CD14-positive monocyte (primary cell): ENCODE data around the gene ATP1A3. TPM values are rescaled to one million over a fixed set of nuclear protein-coding genes. Genes with fewer than 3 reads are reported as not detected.
A peak's percentile ranks its signal among the peaks of the same experiment; 100 is the strongest.

ENCODE experiments used
- DNase-seq, 3 donors: peaks; one replicate each; pipeline ENCODE4 v3.0.0-alpha.2; 2011 to 2022
- H2AFZ ChIP-seq: 2 replicates; pipeline ENCODE4 v1.6.0; 2012; ENCODE audit warnings: mild to moderate bottlenecking, low read depth, low read length, inconsistent platforms; ENCODE audit not compliant: insufficient read depth, poor library complexity, severe bottlenecking
- H3K27ac ChIP-seq, 2 donors: 1 replicate in 1 of 2; 2 replicates in 1 of 2; pipeline ENCODE4 v1.5.1; 2012 to 2013; ENCODE audit warnings: low read length in 2 of 2, control low read depth in 1 of 2, inconsistent platforms in 1 of 2, low read depth in 1 of 2, mild to moderate bottlenecking in 1 of 2
- H3K27me3 ChIP-seq, 2 donors: one replicate each; pipeline versions ENCODE4 v1.6.0 to v1.6.1; 2011 to 2013; ENCODE audit warnings: low read length in 2 of 2; ENCODE audit not compliant: control insufficient read depth in 2 of 2, insufficient read depth in 2 of 2
- H3K36me3 ChIP-seq, 2 donors: replicated peaks in 1 of 2; 1 replicate in 1 of 2; 2 replicates in 1 of 2; pipeline versions ENCODE4 v1.5.1 to v1.6.1; 2012 to 2013; ENCODE audit warnings: low read length in 2 of 2, control low read depth in 1 of 2, inconsistent platforms in 1 of 2, mild to moderate bottlenecking in 1 of 2; ENCODE audit not compliant: insufficient read depth in 2 of 2, control insufficient read depth in 1 of 2
- H3K4me1 ChIP-seq, 2 donors: 1 replicate in 1 of 2; 2 replicates in 1 of 2; pipeline versions ENCODE4 v1.5.1 to v1.6.1; 2012 to 2013; ENCODE audit warnings: low read length in 2 of 2, control low read depth in 1 of 2, inconsistent platforms in 1 of 2, mild to moderate bottlenecking in 1 of 2, moderate library complexity in 1 of 2; ENCODE audit not compliant: insufficient read depth in 2 of 2, control insufficient read depth in 1 of 2
- H3K4me2 ChIP-seq: replicated peaks from 2 replicates; pipeline ENCODE3; 2012; ENCODE audit warnings: low read length, moderate library complexity, mild to moderate bottlenecking; ENCODE audit not compliant: poor library complexity, severe bottlenecking; ENCODE audit errors: extremely low read depth
- H3K4me3 ChIP-seq, 3 experiments: fragments of 200-600 bp in 1 of 3; sonication (generic) in 1 of 3; replicated peaks in 1 of 3; 1 replicate in 2 of 3; 2 replicates in 1 of 3; pipeline ENCODE4 v1.5.1; 2011 to 2013; ENCODE audit warnings: low read length in 3 of 3, mild to moderate bottlenecking in 3 of 3, control low read depth in 2 of 3, low read depth in 2 of 3, inconsistent platforms in 1 of 3, moderate library complexity in 1 of 3
- H3K79me2 ChIP-seq: 2 replicates; pipeline ENCODE4 v1.6.0; 2012; ENCODE audit warnings: mild to moderate bottlenecking, control low read depth, inconsistent platforms, low read length, moderate library complexity; ENCODE audit not compliant: insufficient read depth
- H3K9ac ChIP-seq: 2 replicates; pipeline ENCODE4 v1.6.0; 2017; ENCODE audit warnings: low read length, mild to moderate bottlenecking; ENCODE audit not compliant: insufficient read depth, poor library complexity, severe bottlenecking
- H3K9me3 ChIP-seq, 2 donors: replicated peaks in 1 of 2; 1 replicate in 1 of 2; 2 replicates in 1 of 2; pipeline versions ENCODE4 v1.5.1 to v1.6.1; 2012 to 2013; ENCODE audit warnings: low read length in 2 of 2, control low read depth in 1 of 2; ENCODE audit not compliant: control insufficient read depth in 1 of 2, insufficient read depth in 1 of 2
- H4K20me1 ChIP-seq: 2 replicates; pipeline ENCODE4 v1.6.0; 2012; ENCODE audit warnings: mild to moderate bottlenecking, low read length, control low read depth, moderate library complexity; ENCODE audit not compliant: insufficient read depth
- H3K27ac Mint-ChIP-seq, 7 donors: one replicate each; pipeline ENCODE4 v1.8.0; 2020; ENCODE audit warnings: mild to moderate bottlenecking in 7 of 7, mixed read lengths in 7 of 7, moderate library complexity in 6 of 7, inconsistent platforms in 2 of 7
- H3K27me3 Mint-ChIP-seq, 3 donors: one replicate each; pipeline ENCODE4 v1.8.0; 2021 to 2022; ENCODE audit warnings: low read depth in 3 of 3, mild to moderate bottlenecking in 3 of 3, mixed read lengths in 3 of 3, moderate library complexity in 3 of 3, inconsistent platforms in 1 of 3
- H3K36me3 Mint-ChIP-seq, 2 donors: one replicate each; pipeline ENCODE4 v1.8.0; 2020; ENCODE audit warnings: mixed read lengths in 2 of 2, inconsistent platforms in 1 of 2, mild to moderate bottlenecking in 1 of 2
- H3K4me1 Mint-ChIP-seq: one replicate; pipeline ENCODE4 v1.8.0; 2020; ENCODE audit warnings: mild to moderate bottlenecking, mixed read lengths
- H3K4me3 Mint-ChIP-seq, 2 donors: one replicate each; pipeline ENCODE4 v1.8.0; 2020; ENCODE audit warnings: mild to moderate bottlenecking in 2 of 2, mixed read lengths in 2 of 2, moderate library complexity in 1 of 2
- H3K9me3 Mint-ChIP-seq, 7 donors: one replicate each; pipeline ENCODE4 v1.8.0; 2020 to 2022; ENCODE audit warnings: mixed read lengths in 7 of 7, mild to moderate bottlenecking in 6 of 7, moderate library complexity in 6 of 7, inconsistent platforms in 2 of 7
- CTCF ChIP-seq: fragments of 200-600 bp; IDR thresholded peaks from one replicate; pipeline ENCODE4 v1.8.0; 2022; ENCODE audit warnings: antibody characterized with exemption, mild to moderate bottlenecking
- WGBS: methylation state at CpG from one replicate; pipeline ENCODE4 v1.1.5; 2013; ENCODE audit warnings: missing lambda C conversion rate; ENCODE audit not compliant: insufficient coverage; 5-methylcytosine and 5-hydroxymethylcytosine counted together
- intact Hi-C, 2 donors: fragments of 100-400 bp; cut with micrococcal nuclease; formaldehyde crosslinking; loops; one replicate each; pipeline versions ENCODE4 v1.15.0 to v1.15.1; 2023
- polyA plus RNA-seq, 3 donors: library from polyadenylated mRNA; depleted of rRNA in 1 of 3; unstranded in 2 of 3; stranded (reverse) in 1 of 3; fragments of 300-500 nt in 2 of 3; fragments of >200 nt in 1 of 3; fragmentation: Illumina TruSeq in 2 of 3; gene quantifications; 1 replicate in 2 of 3; 2 replicates in 1 of 3; pipeline ENCODE4 v1.2.3, GENCODE V29; 2012 to 2021

ATP1A3 gene
- polyA plus RNA-seq, 3 donors, result 0.07 to 0.10 TPM; not detected in 1

GRCh38 chr19:41956621-41957020, 37.4 kb downstream of the ATP1A3 start:
- H2AFZ ChIP-seq, result no peak overlapping the region
- no peak overlapping the region for H3K4me2 ChIP-seq
- no peak overlapping the region for H3K27ac Mint-ChIP-seq
- no peak for DNase-seq
- no peak overlapping the region for H3K4me3 ChIP-seq
- H3K27me3 Mint-ChIP-seq, result peaks cover 0 to 6% (median 4%) of the 10 kb centered on the region in 3 donors
- H3K36me3 ChIP-seq, result peaks cover 0 to 16% of the 10 kb centered on the region in 2 donors
- peaks cover 4% of the 10 kb centered on the region for H4K20me1 ChIP-seq
- H3K27me3 ChIP-seq, result no peaks in the 10 kb centered on the region
- H3K4me3 Mint-ChIP-seq, result no peak overlapping the region
- peaks cover 0 to 2% (median 0%) of the 10 kb centered on the region in 7 donors for H3K9me3 Mint-ChIP-seq
- intact Hi-C loops, result loop anchor here (5.0 kb wide), 2 partner anchors 74 to 94 kb away; partner anchors contain the start of genes RPS19 (in 2 of the 2) and ARHGEF1 (in 1 of the 2)
- peaks cover 21 to 25% of the 10 kb centered on the region in 2 donors for H3K4me1 ChIP-seq
- H3K27ac ChIP-seq, result no peak overlapping the region
- peaks cover 26% of the 10 kb centered on the region for H3K4me1 Mint-ChIP-seq
- WGBS, result over 99% methylated on average over 11 of the region's 13 CpGs
- no peaks in the 10 kb centered on the region for H3K79me2 ChIP-seq
- peaks cover 17 to 24% of the 10 kb centered on the region in 2 donors for H3K36me3 Mint-ChIP-seq
- H3K9me3 ChIP-seq, result no peaks in the 10 kb centered on the region
- no peak overlapping the region for H3K9ac ChIP-seq
- no peak for TF ChIP-seq CTCF

GRCh38 chr19:41955521-41955920, 38.5 kb downstream of the ATP1A3 start:
- Histone ChIP-seq H4K20me1 (peaks cover 4% of the 10 kb centered on the region), H3K4me2 (no peak overlapping the region), H3K79me2 (no peaks in the 10 kb centered on the region), H3K9me3 (no peaks in the 10 kb centered on the region), H2AFZ (no peak overlapping the region), H3K27ac (no peak overlapping the region), H3K4me1 (peaks cover 17 to 25% of the 10 kb centered on the region in 2 donors), H3K36me3 (peaks cover 0 to 16% of the 10 kb centered on the region in 2 donors), H3K4me3 (no peak overlapping the region), H3K9ac (no peak overlapping the region), H3K27me3 (no peaks in the 10 kb centered on the region)
- peaks cover 0 to 2% (median 0%) of the 10 kb centered on the region in 7 donors for H3K9me3 Mint-ChIP-seq
- peak overlapping the region in 1 of 7 donors; percentile 14 for H3K27ac Mint-ChIP-seq
- intact Hi-C loops, result loop anchor here (5.0 kb wide), 2 partner anchors 73 to 93 kb away; partner anchors contain the start of genes RPS19 (in 2 of the 2) and ARHGEF1 (in 1 of the 2)
- H3K36me3 Mint-ChIP-seq, result peaks cover 17 to 24% of the 10 kb centered on the region in 2 donors
- peaks cover 0 to 7% (median 4%) of the 10 kb centered on the region in 3 donors for H3K27me3 Mint-ChIP-seq
- H3K4me3 Mint-ChIP-seq, result no peak overlapping the region
- 82% methylated on average over 5 of the region's 7 CpGs for WGBS
- peaks cover 21% of the 10 kb centered on the region for H3K4me1 Mint-ChIP-seq
- no peak for TF ChIP-seq CTCF
- DNase-seq, result no peak
